Smooth muscle cell (in vitro differentiated cells): ENCODE results near the gene ADARB1. TPM values are rescaled to one million over a fixed set of nuclear protein-coding genes. Genes with fewer than 3 reads are reported as not detected.

Experiments used
- DNase-seq: peaks from one replicate; lab custom pipeline; 2025; ENCODE audit not compliant: unreplicated experiment; lab: John Stamatoyannopoulos, UW
- H2AFZ ChIP-seq: fragments of 200-600 bp; sonication (generic); 2 replicates; pipeline ENCODE4 v1.6.0; 2016; ENCODE audit warnings: antibody characterized with exemption, low read depth, mild to moderate bottlenecking
- H3F3A ChIP-seq: fragments of 200-600 bp; sonication (generic); 2 replicates; pipeline ENCODE4 v1.6.0; 2017; ENCODE audit warnings: antibody characterized with exemption, low read depth
- H3K27ac ChIP-seq: fragments of 200-600 bp; sonication (generic); 2 replicates; pipeline ENCODE4 v1.5.1; 2016; ENCODE audit warnings: low read depth, mild to moderate bottlenecking
- H3K27me3 ChIP-seq: fragments of 200-600 bp; sonication (generic); 2 replicates; pipeline ENCODE4 v1.6.1; 2016; ENCODE audit warnings: low read depth, mild to moderate bottlenecking
- H3K36me3 ChIP-seq: fragments of 200-600 bp; sonication (generic); 2 replicates; pipeline ENCODE4 v1.5.1; 2016; ENCODE audit warnings: low read depth
- H3K4me1 ChIP-seq: fragments of 200-600 bp; sonication (generic); 2 replicates; pipeline ENCODE4 v1.5.1; 2016; ENCODE audit warnings: low read depth
- H3K4me2 ChIP-seq: fragments of 200-600 bp; sonication (generic); 2 replicates; pipeline ENCODE4 v1.6.0; 2016; ENCODE audit warnings: mild to moderate bottlenecking
- H3K4me3 ChIP-seq: fragments of 200-600 bp; sonication (generic); 2 replicates; pipeline ENCODE4 v1.5.1; 2016; ENCODE audit warnings: mild to moderate bottlenecking
- H3K79me2 ChIP-seq: fragments of 200-600 bp; sonication (generic); 2 replicates; pipeline ENCODE4 v1.6.0; 2016; ENCODE audit warnings: low read depth, mild to moderate bottlenecking
- H3K9ac ChIP-seq: fragments of 200-600 bp; sonication (generic); 2 replicates; pipeline ENCODE4 v1.6.0; 2016; ENCODE audit warnings: low read depth
- H3K9me3 ChIP-seq: fragments of 200-600 bp; sonication (generic); replicated peaks from 2 replicates; pipeline ENCODE4 v1.5.1; 2016; ENCODE audit warnings: low read depth
- H4K20me1 ChIP-seq: fragments of 200-600 bp; sonication (generic); 2 replicates; pipeline ENCODE4 v1.6.0; 2016; ENCODE audit warnings: low read depth
- CTCF ChIP-seq: fragments of 200-600 bp; sonication (generic); IDR thresholded peaks from 2 replicates; pipeline ENCODE4 v1.5.1; 2017; ENCODE audit warnings: borderline replicate concordance, mild to moderate bottlenecking, antibody characterized with exemption; ENCODE audit not compliant: insufficient read depth, poor library complexity, severe bottlenecking
- WGBS: methylation state at CpG from one replicate; pipeline ENCODE4 v1.1.7; 2016; ENCODE audit warnings: low lambda C conversion rate; 5-methylcytosine and 5-hydroxymethylcytosine counted together
- polyA plus RNA-seq: library from polyadenylated mRNA; unstranded; fragments of >200 nt; fragmentation: Nextera tagmentation; extraction: Ambion mirVana; gene quantifications from 2 replicates; pipeline ENCODE4 v1.2.1, GENCODE V29; 2016
- total RNA-seq: library from RNA; depleted of rRNA; stranded (reverse); fragments of >200 nt; gene quantifications from 2 replicates; pipeline ENCODE4 v1.2.3, GENCODE V29; 2014

ADARB1 gene
- total and polyA plus RNA-seq, 2 experiments from 2014 or later = 25.6 to 28.9 TPM

- Histone ChIP-seq H3K27ac (no peak overlapping the region), H3K27me3 (no peaks in the 10 kb centered on the region), H3K9ac (no peak overlapping the region), H3F3A (peaks cover 8% of the 10 kb centered on the region), H3K4me2 (peak overlapping the region; percentile 7), H3K79me2 (no peaks in the 10 kb centered on the region), H3K4me3 (no peak overlapping the region), H4K20me1 (no peaks in the 10 kb centered on the region), H2AFZ (no peak overlapping the region), H3K4me1 (peaks cover 33% of the 10 kb centered on the region), H3K9me3 (no peaks in the 10 kb centered on the region), H3K36me3 (no peaks in the 10 kb centered on the region)
- 76% methylated on average over 29 of the region's 35 CpGs for WGBS
- DNase-seq = no peak
- no peak for TF ChIP-seq CTCF
These were observed 41.2 kb upstream of the ADARB1 start for GRCh38 chr21:45032977-45033710.

GRCh38 chr21:45033791-45034555 lies 40.4 kb upstream of the ADARB1 start:
- no peaks in the 10 kb centered on the region for H3K79me2 ChIP-seq
- H3K36me3 ChIP-seq = no peaks in the 10 kb centered on the region
- H3K9ac ChIP-seq = no peak overlapping the region
- no peak for TF ChIP-seq CTCF
- no peaks in the 10 kb centered on the region for H3K27me3 ChIP-seq
- no peaks in the 10 kb centered on the region for H3K9me3 ChIP-seq
- H3F3A ChIP-seq = peaks cover 8% of the 10 kb centered on the region
- H3K4me1 ChIP-seq = peaks cover 33% of the 10 kb centered on the region
- H3K4me3 ChIP-seq = no peak overlapping the region
- no peak overlapping the region for H3K27ac ChIP-seq
- H2AFZ ChIP-seq = no peak overlapping the region
- DNase-seq = no peak
- no peaks in the 10 kb centered on the region for H4K20me1 ChIP-seq
- 63% methylated on average over 21 of the region's 21 CpGs for WGBS
- peak overlapping the region; percentile 7 for H3K4me2 ChIP-seq

- Histone ChIP-seq H3F3A (peaks cover 5% of the 10 kb centered on the region), H3K4me1 (peaks cover 25% of the 10 kb centered on the region), H2AFZ (no peak overlapping the region), H3K36me3 (no peaks in the 10 kb centered on the region), H4K20me1 (no peaks in the 10 kb centered on the region), H3K27me3 (no peaks in the 10 kb centered on the region), H3K9ac (no peak overlapping the region), H3K4me2 (peak overlapping the region; percentile 7), H3K79me2 (no peaks in the 10 kb centered on the region), H3K4me3 (no peak overlapping the region), H3K9me3 (no peaks in the 10 kb centered on the region), H3K27ac (no peak overlapping the region)
- WGBS = 90% methylated on average over 23 of the region's 23 CpGs
- TF ChIP-seq CTCF = no peak
- DNase-seq = no peak
These were observed 39.6 kb upstream of the ADARB1 start for GRCh38 chr21:45034556-45035476.
